ENCODE results near the gene FAT1.

- TF ChIP-seq THAP12 (CRISPR knock-in tag; IDR thresholded peaks at IDR 0.05) (no peak), ETS1 (conservative IDR thresholded peaks at IDR 0.05; ENCODE audit: control insufficient read depth, low read depth, low read length) (no peak), CREB3 (tag; conservative IDR thresholded peaks at IDR 0.05; ENCODE audit: low read depth) (no peak), POLR2G (IDR thresholded peaks at IDR 0.05; ENCODE audit: low read depth, low read length) (no peak), TEAD4 (IDR thresholded peaks at IDR 0.05; ENCODE audit: low read length) (no peak), TEAD4 (CRISPR knock-in tag; IDR thresholded peaks at IDR 0.05; ENCODE audit: borderline replicate concordance) (no peak), ESRRB (CRISPR knock-in tag; IDR thresholded peaks at IDR 0.05; ENCODE audit: borderline replicate concordance) (no peak)
Measured at GRCh38 chr4:186729856-186730255, 6.2 kb upstream of the FAT1 start.
